ENCODE measurements around the gene DIP2C.
A peak's percentile ranks its signal among the peaks of the same experiment; 100 is the strongest.
"Not testable (repeated sequence)": the region's sequence is repeated elsewhere in the genome, so short reads cannot be mapped to it uniquely, and the experiment has no call there.

DIP2C gene

GRCh38 chr10:548238-548901, 141.1 kb downstream of the DIP2C start:
- no peak for DNase-seq

- no peak for DNase-seq
Observed at GRCh38 chr10:547591-548081, 141.8 kb downstream of the DIP2C start.

GRCh38 chr10:546971-547590, 142.4 kb downstream of the DIP2C start:
- no peak for DNase-seq

- no peak for DNase-seq
Observed at GRCh38 chr10:546451-546850, 143.0 kb downstream of the DIP2C start.

- DNase-seq = no peak
Observed at GRCh38 chr10:543862-544822, 145.3 kb downstream of the DIP2C start.

GRCh38 chr10:543131-543530, 146.3 kb downstream of the DIP2C start:
- no peak for DNase-seq

GRCh38 chr10:541750-542371, 147.6 kb downstream of the DIP2C start:
- no peak for DNase-seq

- no peak for DNase-seq
Observed at GRCh38 chr10:541041-541440, 148.4 kb downstream of the DIP2C start.

DNA sequence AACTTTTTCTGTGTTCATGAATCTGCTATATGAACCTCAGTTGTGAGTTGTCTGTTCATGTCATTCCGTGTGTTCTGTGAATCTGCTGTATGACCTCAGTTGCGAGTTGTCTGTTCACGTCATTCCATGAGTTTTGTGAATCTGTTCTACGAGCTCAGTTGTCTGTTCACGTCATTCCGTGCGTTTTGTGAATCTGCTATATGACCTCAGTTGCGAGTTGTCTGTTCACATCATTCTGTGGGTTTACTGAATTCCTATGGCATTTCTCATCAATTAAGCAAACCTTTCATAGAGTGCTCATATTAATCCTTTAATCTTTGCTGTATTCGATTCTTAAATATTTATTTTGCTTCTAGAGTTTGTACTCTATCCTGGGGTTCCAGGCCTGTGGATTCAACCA, 150.6 kb downstream of the DIP2C start:
- DNase-seq = peak; percentile 79

DNA sequence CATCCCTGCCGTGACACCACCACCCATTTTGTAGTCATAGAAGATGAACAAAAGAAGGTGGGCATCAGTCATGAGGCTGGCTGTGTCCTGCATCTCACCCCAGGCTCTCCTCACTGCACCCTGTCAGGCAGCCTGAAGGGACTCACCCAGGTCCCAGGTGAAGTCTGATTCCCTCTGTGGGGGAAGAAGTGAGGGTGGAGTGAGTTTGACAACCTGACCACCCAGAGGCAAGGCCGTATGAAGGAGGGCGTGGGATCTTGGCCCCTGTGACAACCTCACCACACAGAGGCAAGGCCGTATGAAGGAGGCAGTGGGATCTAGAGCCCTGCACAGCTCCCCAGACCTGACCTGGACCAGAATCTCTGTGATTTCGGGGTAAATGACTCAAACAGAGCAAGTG, 152.5 kb downstream of the DIP2C start:
- DNase-seq = no peak

GRCh38 chr10:536371-536925, 153.0 kb downstream of the DIP2C start:
- DNase-seq = peak; percentile 54

- no peak for DNase-seq
Observed at GRCh38 chr10:535952-536351, 153.5 kb downstream of the DIP2C start.

DNA sequence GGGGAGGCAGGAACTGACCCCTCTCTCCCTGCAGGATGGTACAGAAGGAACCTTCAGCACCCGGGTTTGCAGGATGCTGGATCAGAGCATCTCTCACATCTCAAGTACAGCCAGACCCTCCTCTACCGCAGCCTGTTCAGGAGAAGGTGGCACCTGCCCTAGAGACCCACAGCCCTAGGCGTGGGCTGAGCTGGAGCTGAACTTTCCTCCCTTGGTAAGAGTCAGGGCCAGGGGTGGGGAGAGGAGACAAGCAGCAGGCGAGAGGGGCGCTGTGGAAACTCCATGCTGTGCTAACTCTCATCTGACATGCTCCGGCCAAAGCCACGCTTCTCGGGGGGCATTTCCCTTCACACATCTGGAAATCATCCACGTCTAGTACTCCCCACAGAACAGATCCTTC, 154.4 kb downstream of the DIP2C start:
- no peak for DNase-seq

DNA sequence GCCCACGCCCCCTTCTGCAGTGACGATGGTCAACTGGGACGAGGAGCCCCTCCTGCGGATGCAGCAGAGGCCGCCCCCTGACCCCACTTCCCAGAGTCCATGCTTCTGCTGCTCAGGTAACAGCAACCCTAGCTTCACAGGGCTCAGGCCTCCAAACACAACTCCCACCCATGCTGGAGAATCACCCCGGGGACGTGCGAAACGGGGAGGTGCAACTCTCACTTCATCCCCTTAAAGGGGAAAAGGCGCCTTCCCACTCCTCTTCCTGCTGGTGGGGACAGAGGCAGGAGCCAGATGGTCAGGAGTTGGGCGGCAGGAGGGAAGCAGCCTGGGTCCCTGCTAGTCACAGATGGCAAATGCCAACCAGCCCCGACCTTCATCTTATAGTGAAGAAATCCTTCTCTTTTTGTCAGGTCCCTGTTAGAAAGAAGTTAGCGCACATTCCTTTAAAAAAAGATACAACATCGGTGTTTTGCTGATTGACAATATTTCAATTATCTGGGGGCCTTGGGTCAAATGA, 155.4 kb downstream of the DIP2C start:
- no peak for DNase-seq

GRCh38 chr10:533611-534010, 155.9 kb downstream of the DIP2C start:
- DNase-seq = no peak

- DNase-seq = no peak
Observed at GRCh38 chr10:533186-533585, 156.3 kb downstream of the DIP2C start.

DNA sequence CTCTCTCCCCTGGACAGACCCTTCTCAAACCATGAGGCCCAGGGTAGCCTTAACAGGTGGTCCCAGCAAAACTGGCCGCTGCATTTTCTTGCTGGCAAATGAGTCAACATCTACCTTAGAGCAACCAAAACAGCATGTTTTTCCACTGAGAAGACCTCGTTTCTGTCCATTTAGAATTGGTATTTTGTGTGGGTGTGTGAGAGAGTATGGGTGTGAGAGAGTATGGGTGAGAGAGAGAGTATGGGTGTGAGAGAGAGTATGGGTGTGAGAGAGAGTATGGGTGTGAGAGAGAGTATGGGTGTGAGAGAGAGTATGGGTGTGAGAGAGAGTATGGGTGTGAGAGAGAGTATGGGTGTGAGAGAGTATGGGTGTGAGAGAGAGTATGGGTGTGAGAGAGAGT, 157.1 kb downstream of the DIP2C start:
- not testable (repeated sequence) for DNase-seq

DNA sequence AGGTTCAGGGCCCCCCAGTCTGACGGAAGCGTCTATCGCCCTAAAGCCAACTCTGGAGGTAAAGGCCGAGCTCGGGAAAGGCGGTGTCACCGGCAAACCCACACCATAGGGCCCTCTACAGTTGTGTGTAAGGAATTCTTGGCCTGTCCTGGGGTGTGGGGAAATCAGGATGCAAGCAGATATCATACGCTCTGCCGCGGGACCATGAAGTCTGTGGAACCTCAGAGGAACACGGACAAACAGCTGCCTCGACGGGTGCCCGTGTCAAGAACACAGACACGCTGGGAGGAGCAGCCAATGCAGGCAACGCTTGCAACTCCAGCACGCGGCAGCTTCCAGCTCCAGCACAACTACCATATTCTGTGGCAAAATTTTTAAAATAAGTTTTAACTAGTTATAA, 157.9 kb downstream of the DIP2C start:
- DNase-seq = no peak

- DNase-seq = no peak
Observed at GRCh38 chr10:530717-531116, 158.8 kb downstream of the DIP2C start.

- no peak for DNase-seq
Observed at GRCh38 chr10:529468-530230, 159.8 kb downstream of the DIP2C start.

Data from fibroblast of skin of right quadriceps (primary cell).